PFSK-1 (cell line): ENCODE measurements around the gene POGZ.

Experiments
- FOXP2 ChIP-seq: optimal IDR thresholded peaks from 2 replicates; pipeline ENCODE3; 2011; ENCODE audit warnings: borderline replicate concordance, control low read depth, inconsistent platforms; ENCODE audit not compliant: insufficient read depth; ENCODE audit errors: extremely low read length, extremely low read depth
- POLR2AphosphoS5 ChIP-seq: IDR thresholded peaks from 2 replicates; pipeline ENCODE4 v1.6.1; 2012; ENCODE audit warnings: low read depth, mild to moderate bottlenecking, control low read depth, low read length, moderate library complexity
- SIN3A ChIP-seq: IDR thresholded peaks from 2 replicates; pipeline ENCODE4 v1.6.1; 2012; ENCODE audit warnings: mild to moderate bottlenecking, low read length, moderate library complexity, borderline replicate concordance; ENCODE audit not compliant: insufficient read depth
- TAF1 ChIP-seq: IDR thresholded peaks from 2 replicates; pipeline ENCODE4 v1.6.1; 2012; ENCODE audit warnings: low read length, control low read depth, borderline replicate concordance; ENCODE audit not compliant: insufficient read depth
- TF ChIP-seq, protein P1 (sequence below), 2 experiments: IDR thresholded peaks; 2 replicates each; pipeline versions ENCODE4 v1.6.1 to v1.8.0; 2011 to 2012; ENCODE audit warnings: low read depth in 2 of 2, low read length in 2 of 2, control low read depth in 1 of 2, inconsistent platforms in 1 of 2, mild to moderate bottlenecking in 1 of 2, moderate library complexity in 1 of 2; ENCODE audit not compliant: insufficient read depth in 1 of 2

POGZ gene

DNA sequence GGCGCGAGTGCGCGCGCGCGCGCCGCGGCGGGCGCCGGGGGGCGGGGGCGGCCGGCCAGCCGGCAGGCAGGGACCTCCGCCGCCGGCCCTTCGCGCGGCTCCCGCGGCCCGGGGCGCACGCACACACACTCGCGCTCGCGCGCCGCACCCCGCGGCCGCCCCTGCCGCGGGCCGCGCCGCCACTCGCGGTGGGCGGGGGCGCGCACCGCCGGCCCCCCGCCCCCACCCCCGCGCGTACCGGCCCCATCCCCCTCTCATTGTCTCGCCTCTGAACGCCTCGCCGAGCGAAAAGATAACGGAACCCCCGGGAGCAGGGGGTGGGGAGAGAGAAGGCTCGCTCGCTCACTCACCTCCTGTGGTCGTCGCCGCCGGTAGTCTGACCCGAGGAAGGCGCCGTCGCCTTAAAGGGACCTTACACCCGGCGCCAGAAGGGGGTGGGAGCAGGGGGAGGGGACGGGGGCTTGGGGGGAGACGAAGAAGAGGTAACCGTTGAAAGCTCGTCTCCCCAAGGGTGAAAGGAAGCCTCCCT is 428 bp downstream of the POGZ start:
- no peak for TF ChIP-seq FOXP2
- no peak; the same call in 1 of the 2 replicates for TF ChIP-seq POLR2AphosphoS5
- no peak for TF ChIP-seq TAF1
- TF ChIP-seq SIN3A = no peak
- TF ChIP-seq, protein P1, sequence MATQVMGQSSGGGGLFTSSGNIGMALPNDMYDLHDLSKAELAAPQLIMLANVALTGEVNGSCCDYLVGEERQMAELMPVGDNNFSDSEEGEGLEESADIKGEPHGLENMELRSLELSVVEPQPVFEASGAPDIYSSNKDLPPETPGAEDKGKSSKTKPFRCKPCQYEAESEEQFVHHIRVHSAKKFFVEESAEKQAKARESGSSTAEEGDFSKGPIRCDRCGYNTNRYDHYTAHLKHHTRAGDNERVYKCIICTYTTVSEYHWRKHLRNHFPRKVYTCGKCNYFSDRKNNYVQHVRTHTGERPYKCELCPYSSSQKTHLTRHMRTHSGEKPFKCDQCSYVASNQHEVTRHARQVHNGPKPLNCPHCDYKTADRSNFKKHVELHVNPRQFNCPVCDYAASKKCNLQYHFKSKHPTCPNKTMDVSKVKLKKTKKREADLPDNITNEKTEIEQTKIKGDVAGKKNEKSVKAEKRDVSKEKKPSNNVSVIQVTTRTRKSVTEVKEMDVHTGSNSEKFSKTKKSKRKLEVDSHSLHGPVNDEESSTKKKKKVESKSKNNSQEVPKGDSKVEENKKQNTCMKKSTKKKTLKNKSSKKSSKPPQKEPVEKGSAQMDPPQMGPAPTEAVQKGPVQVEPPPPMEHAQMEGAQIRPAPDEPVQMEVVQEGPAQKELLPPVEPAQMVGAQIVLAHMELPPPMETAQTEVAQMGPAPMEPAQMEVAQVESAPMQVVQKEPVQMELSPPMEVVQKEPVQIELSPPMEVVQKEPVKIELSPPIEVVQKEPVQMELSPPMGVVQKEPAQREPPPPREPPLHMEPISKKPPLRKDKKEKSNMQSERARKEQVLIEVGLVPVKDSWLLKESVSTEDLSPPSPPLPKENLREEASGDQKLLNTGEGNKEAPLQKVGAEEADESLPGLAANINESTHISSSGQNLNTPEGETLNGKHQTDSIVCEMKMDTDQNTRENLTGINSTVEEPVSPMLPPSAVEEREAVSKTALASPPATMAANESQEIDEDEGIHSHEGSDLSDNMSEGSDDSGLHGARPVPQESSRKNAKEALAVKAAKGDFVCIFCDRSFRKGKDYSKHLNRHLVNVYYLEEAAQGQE (IDR thresholded peaks at IDR 0.05; ENCODE audit: insufficient read depth in 1 of 2, low read depth in 2 of 2, low read length in 2 of 2) = no peak

DNA sequence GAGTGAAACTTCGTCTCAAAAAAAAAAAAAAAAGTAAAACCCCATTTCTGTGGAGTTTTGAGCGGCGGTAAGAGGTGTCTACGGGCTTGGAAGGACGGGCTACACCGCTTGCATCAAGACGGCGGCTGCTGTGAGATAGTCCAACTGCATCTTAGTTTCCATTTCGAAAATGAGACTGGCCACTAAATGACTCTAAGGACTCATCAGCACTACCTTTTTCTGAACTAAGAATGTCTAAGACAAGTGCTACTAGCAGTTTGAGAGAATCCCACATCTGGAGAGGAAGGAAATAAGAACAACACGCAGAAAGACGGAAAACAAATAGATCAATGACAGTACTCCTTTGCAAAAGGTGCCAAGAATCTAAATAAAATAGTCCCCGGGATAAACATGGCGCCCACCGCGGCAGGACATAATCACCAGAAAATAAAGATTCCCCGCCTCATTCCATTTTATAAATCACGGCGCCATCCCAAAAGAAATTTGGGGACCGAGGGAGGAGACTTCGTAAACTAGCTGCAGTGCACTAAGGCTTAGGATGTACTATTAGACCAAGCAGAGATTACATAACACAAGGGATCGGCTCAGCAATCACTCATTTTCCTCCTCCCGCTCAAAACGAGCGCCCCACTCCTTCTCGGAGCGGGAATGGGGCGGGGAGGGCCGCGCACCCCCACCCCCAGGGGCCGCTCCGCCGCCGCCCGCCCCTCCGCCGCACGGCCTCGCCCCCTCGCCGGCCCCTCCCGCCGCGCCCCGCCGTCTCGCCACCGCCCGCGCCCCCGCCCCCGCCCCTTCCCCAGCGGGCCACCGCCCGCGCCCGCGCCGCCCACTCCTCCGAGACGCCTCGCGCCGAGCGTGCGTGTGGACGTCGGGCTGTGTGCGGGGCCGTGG is 1.1 kb downstream of the POGZ start:
- TF ChIP-seq TAF1 (peak; percentile 63; the same call in 1 of the 2 replicates), POLR2AphosphoS5 (peak; percentile 62; the same call in 1 of the 2 replicates), SIN3A (no peak), FOXP2 (no peak)
- TF ChIP-seq, protein P1 (IDR thresholded peaks at IDR 0.05; ENCODE audit: insufficient read depth in 1 of 2, low read depth in 2 of 2, low read length in 2 of 2) = 0 out of 4 replicates have a peak, but pooled peaks of 1 of the 2 experiments have one; percentile 31

DNA sequence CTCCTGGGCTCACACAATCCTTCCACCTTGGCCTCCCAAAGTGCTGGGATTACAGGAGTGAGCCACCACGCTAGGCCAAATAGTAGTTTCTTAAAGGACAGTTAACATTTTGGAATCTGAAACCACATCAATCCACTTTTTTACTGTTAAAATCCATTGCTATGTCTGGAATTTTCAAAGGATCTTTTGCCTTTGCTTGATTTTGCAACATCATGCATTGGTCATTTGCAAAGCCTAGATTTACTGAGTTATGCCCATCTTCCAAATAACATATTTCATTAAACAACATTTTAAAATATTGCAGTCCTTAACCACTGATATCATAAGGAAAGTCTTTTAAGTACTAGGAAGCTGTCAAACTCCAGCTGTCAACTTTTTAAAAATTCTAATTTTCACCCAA is 3.3 kb downstream of the POGZ start:
- no peak for TF ChIP-seq TAF1
- TF ChIP-seq, protein P1 (IDR thresholded peaks at IDR 0.05; ENCODE audit: insufficient read depth in 1 of 2, low read depth in 2 of 2, low read length in 2 of 2) = no peak

DNA sequence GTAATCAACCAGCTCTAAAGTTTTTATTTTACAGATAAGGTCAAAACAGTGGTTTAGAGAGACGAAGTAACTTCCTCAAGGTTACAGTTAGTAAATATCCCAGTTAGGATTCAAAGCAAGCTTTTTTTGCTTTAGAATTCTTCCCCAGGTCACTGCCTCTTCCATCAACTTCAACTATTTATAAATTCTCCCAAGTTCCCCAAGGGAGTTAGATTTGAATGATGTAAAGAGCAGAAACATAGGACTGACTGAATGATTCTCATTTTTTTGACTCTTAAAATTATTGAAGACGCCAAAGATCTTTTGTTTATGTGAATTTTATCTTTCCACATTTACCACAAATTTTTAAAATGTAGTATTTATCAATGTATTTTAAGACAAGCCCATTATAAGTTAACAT is 4.1 kb downstream of the POGZ start:
- no peak for TF ChIP-seq SIN3A

DNA sequence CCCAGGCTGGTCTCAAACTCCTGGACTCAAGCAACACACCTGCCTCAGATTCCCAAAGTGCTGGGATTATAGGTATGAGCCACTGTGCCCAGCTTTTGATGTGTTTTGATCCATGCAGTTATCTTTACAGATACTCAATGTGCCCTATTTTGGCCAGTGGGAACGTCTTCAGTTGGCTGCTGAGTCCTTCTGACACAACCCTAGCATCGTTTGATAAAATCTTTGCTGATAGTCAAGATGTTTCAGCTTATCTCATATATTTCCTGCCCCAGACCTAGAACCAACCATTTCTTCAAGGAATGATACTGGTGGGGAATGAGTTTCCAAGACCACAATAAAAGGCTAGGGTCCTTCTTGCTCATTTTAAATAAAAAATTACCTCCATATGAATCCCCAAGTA is 11.6 kb downstream of the POGZ start:
- TF ChIP-seq FOXP2 (no peak), SIN3A (no peak), POLR2AphosphoS5 (no peak), TAF1 (no peak)
- TF ChIP-seq, protein P1 (IDR thresholded peaks at IDR 0.05; ENCODE audit: insufficient read depth in 1 of 2, low read depth in 2 of 2, low read length in 2 of 2) = no peak
